Measurements from ENCODE around the gene SFXN2. TPM values are rescaled to one million over a fixed set of nuclear protein-coding genes. Genes with fewer than 3 reads are reported as not detected.
"Not testable (repeated sequence)": the region's sequence is repeated elsewhere in the genome, so short reads cannot be mapped to it uniquely, and the experiment has no call there.

Gene SFXN2, protein sequence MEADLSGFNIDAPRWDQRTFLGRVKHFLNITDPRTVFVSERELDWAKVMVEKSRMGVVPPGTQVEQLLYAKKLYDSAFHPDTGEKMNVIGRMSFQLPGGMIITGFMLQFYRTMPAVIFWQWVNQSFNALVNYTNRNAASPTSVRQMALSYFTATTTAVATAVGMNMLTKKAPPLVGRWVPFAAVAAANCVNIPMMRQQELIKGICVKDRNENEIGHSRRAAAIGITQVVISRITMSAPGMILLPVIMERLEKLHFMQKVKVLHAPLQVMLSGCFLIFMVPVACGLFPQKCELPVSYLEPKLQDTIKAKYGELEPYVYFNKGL
- 6.2 and 17.5 TPM in 2 replicates for total RNA-seq
- 12.3 and 15.7 TPM in 2 replicates for polyA plus RNA-seq

DNA sequence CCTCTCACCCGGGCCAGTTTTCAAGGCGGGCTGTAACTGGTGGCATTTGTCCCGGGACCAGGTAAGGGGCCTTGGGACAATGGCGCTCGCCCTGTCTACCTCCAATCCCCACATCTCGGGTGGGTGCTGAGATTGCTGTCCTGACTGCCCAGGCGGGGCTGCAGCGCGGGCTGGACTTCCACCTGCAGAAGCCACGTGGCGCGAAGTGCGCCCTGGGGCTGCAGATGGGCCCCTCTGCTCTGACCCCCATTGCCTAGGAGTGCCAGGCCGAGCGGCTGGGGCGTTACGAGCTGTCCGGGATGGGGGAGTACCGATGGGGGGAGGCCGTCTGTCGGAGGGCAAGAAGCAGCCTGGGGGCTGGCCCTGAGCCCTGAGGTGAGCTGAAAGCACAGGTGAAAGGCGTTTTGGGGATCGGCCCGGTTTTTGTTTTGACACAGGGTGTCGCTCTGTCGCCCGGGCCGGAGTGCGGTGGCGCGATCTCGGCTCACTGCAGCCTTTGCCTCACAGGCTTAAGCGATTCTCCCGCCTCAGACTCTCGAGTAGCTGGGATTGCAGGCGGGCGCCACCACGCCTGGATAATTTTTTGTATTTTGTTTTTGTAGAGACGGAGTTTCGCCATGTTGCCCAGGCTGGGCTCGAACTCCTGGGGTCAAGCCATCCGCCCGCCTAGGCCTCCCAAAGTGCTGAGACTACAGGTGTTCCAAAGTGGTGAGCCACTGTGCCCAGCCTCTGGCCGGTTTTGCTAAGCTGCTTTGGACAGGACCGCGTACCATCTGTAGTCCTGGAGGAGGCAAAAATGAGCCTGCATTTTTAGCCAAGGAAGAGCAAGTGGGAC is at the start of gene SFXN2:
SFXN2 (plus strand) TSS at position 16 of the 835 bp plus-strand sequence. CDS start 12,001 bp downstream, outside the sequence.
- 5% methylated on average over 43 of the region's 46 CpGs for WGBS (ENCODE audit: low lambda C conversion rate, missing lambda C conversion rate)
- no peaks in the 10 kb centered on the region for H3K9me3 ChIP-seq (ENCODE audit: low read depth)
- H4K20me1 ChIP-seq (ENCODE audit: insufficient read depth, poor library complexity, severe bottlenecking), result no peaks in the 10 kb centered on the region
- peaks cover 23% of the 10 kb centered on the region for H3K4me1 ChIP-seq (ENCODE audit: insufficient read depth)
- TF ChIP-seq EZH2phosphoT487 (IDR thresholded peaks at IDR 0.05; ENCODE audit: low read depth, severe bottlenecking, unreplicated experiment) (no peak), CTCF (IDR thresholded peaks at IDR 0.05; ENCODE audit: poor library complexity) (peak; percentile 2), EZH2 (IDR thresholded peaks at IDR 0.05; ENCODE audit: borderline replicate concordance) (no peak)
- DNase-seq (ENCODE audit: low spot score), result peak; percentile 55
- H3K9me2 ChIP-seq (replicated peaks; ENCODE audit: insufficient read depth), result no peaks in the 10 kb centered on the region
- peak within 1 kb of the TSS; percentile 34 for H2AFZ ChIP-seq
- H3K4me3 ChIP-seq, result peak within 1 kb of the TSS; percentile 85
- no peaks in the 10 kb centered on the region for H3K27me3 ChIP-seq
- H3K36me3 ChIP-seq (replicated peaks; ENCODE audit: insufficient read depth, low read depth), result no peaks in the 10 kb centered on the region
- peak within 1 kb of the TSS; percentile 91 for H3K4me2 ChIP-seq
- peaks cover 58% of the 10 kb centered on the region for H3K79me2 ChIP-seq
- H3K27ac ChIP-seq, result peak within 1 kb of the TSS; percentile 95

DNA sequence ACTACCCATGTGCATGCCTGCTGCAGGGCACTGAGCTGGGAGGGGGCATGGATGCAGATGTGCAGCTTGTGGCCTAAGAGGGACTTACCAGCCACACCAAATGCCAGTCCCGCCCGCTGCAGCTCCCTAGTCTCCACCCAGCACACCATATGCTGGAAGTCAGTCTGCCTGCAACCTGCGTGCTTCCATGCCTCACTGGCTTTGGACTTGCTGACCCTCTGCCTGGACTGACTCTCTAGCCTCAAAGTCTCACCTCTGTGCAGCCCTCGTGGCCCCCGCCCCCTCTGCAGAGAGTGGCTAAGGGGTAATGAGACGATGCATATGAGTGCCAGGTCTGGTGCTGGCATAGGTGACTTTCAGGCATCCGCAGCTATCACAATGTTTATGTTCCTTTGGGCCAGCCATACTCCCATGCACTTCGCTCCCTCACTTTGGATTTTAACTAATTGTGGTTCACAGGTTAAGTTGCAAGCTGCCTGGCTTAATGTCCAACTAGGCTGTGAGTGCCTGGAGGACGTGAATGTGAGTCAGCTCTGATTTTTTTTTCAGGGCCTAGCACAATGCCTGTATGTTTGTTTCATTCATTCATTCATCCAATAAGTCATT is 48.4 kb upstream of the SFXN2 start:
- DNase-seq (ENCODE audit: low spot score), result no peak
- no peak overlapping the region for H3K4me2 ChIP-seq
- no peak overlapping the region for H3K4me3 ChIP-seq
- TF ChIP-seq EZH2phosphoT487 (IDR thresholded peaks at IDR 0.05; ENCODE audit: low read depth, severe bottlenecking, unreplicated experiment) (no peak), CTCF (IDR thresholded peaks at IDR 0.05; ENCODE audit: poor library complexity) (no peak), EZH2 (IDR thresholded peaks at IDR 0.05; ENCODE audit: borderline replicate concordance) (no peak)
- WGBS (ENCODE audit: low lambda C conversion rate, missing lambda C conversion rate), result 78% methylated on average over 9 of the region's 9 CpGs
- H3K79me2 ChIP-seq, result no peaks in the 10 kb centered on the region
- H3K9me2 ChIP-seq (replicated peaks; ENCODE audit: insufficient read depth), result no peaks in the 10 kb centered on the region
- H3K4me1 ChIP-seq (ENCODE audit: insufficient read depth), result peaks cover 16% of the 10 kb centered on the region
- H2AFZ ChIP-seq, result no peak overlapping the region
- H3K27me3 ChIP-seq, result no peaks in the 10 kb centered on the region
- no peaks in the 10 kb centered on the region for H4K20me1 ChIP-seq (ENCODE audit: insufficient read depth, poor library complexity, severe bottlenecking)
- H3K36me3 ChIP-seq (replicated peaks; ENCODE audit: insufficient read depth, low read depth), result no peaks in the 10 kb centered on the region
- no peak overlapping the region for H3K27ac ChIP-seq
- H3K9me3 ChIP-seq (ENCODE audit: low read depth), result no peaks in the 10 kb centered on the region

- not testable (repeated sequence) for H3K9me3 ChIP-seq (ENCODE audit: low read depth); H3K4me3 ChIP-seq; H3K27ac ChIP-seq; H3K79me2 ChIP-seq; H3K27me3 ChIP-seq; H3K4me2 ChIP-seq; H3K9me2 ChIP-seq (replicated peaks; ENCODE audit: insufficient read depth); DNase-seq (ENCODE audit: low spot score); H2AFZ ChIP-seq; H4K20me1 ChIP-seq (ENCODE audit: insufficient read depth, poor library complexity, severe bottlenecking); H3K36me3 ChIP-seq (replicated peaks; ENCODE audit: insufficient read depth, low read depth)
- H3K4me1 ChIP-seq (ENCODE audit: insufficient read depth), result peaks cover 11% of the 10 kb centered on the region
- WGBS (ENCODE audit: low lambda C conversion rate, missing lambda C conversion rate), result 93% methylated on average over 4 of the region's 4 CpGs
Observed at GRCh38 chr10:102667411-102667810, 47.0 kb upstream of the SFXN2 start.

Data from hepatocyte (in vitro differentiated cells).